Fibroblast of mammary gland (primary cell): Measurements from ENCODE around the gene XAB2.

Experiments
- DNase-seq: peaks from one replicate; pipeline ENCODE4 v3.0.0-alpha.2; 2010; ENCODE audit warnings: low read depth
- H3K4me3 ChIP-seq: 2 replicates; pipeline ENCODE4 v1.5.1; 2011; ENCODE audit warnings: low read depth, mild to moderate bottlenecking, low read length, moderate library complexity; ENCODE audit not compliant: control insufficient read depth
- TF ChIP-seq, protein P1 (sequence below): conservative IDR thresholded peaks from 2 replicates; pipeline ENCODE4 v1.5.1; 2011; ENCODE audit warnings: low read depth, low read length, inconsistent platforms; ENCODE audit not compliant: control insufficient read depth, insufficient read depth

Gene XAB2

DNA sequence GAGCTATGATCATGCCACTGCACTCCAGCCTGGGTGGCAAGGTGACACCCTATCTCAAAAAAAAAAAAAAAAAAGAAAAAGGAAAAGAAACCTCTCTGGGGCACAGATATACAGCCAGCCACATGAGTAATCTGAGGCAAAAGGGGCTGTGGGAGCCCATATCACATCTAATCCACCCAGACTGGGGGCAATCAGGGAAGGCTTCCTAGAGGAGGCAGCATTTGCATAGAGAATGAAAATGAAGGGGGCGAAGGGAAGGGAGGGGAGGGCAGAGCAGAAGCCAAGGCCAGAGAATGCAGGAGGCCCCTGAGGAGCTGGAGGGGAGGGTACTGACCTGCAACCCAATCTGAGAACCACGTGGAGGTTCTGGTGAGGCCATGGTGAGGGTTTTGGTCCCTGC lies 20.8 kb upstream of the XAB2 start:
- TF ChIP-seq, protein P1, sequence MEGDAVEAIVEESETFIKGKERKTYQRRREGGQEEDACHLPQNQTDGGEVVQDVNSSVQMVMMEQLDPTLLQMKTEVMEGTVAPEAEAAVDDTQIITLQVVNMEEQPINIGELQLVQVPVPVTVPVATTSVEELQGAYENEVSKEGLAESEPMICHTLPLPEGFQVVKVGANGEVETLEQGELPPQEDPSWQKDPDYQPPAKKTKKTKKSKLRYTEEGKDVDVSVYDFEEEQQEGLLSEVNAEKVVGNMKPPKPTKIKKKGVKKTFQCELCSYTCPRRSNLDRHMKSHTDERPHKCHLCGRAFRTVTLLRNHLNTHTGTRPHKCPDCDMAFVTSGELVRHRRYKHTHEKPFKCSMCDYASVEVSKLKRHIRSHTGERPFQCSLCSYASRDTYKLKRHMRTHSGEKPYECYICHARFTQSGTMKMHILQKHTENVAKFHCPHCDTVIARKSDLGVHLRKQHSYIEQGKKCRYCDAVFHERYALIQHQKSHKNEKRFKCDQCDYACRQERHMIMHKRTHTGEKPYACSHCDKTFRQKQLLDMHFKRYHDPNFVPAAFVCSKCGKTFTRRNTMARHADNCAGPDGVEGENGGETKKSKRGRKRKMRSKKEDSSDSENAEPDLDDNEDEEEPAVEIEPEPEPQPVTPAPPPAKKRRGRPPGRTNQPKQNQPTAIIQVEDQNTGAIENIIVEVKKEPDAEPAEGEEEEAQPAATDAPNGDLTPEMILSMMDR = no peak
- H3K4me3 ChIP-seq = no peak overlapping the region
- no peak for DNase-seq

DNA sequence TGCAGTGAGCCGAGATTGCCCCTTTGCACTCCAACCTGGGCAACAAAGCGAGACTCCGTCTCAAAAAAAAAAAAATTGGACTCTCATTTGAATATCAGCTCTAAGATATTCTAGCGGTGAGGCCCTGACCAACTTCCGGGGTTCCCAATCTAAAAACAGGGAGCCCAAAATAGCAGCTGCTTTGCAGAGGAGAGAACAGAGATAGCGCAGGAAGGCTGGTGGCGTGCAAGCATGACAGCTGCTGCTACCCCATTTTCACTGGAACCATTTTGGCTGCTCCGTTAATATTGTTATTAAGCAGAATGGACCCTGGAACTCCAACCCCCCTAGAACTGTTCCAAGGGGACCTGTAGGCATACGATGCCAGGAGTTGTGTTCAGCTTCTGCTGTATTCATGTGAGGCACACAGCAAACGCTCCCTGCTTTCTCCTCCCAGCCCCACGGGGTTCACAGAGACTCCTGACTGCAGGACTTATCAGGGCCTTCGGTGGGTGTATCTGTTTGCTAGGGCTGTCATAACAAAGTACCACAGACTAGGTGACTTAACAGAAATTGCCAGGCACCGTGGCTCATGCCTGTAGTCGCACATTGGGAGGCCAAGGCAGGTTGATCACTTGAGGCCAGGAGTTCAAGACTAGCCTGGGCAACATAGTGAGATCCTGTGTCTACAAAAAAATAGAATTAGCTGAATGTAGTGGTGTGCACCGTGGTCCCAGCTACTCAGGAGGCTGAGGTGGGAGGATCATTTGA lies 19.1 kb upstream of the XAB2 start:
- no peak overlapping the region for H3K4me3 ChIP-seq
- TF ChIP-seq, protein P1 = no peak
- no peak for DNase-seq

DNA sequence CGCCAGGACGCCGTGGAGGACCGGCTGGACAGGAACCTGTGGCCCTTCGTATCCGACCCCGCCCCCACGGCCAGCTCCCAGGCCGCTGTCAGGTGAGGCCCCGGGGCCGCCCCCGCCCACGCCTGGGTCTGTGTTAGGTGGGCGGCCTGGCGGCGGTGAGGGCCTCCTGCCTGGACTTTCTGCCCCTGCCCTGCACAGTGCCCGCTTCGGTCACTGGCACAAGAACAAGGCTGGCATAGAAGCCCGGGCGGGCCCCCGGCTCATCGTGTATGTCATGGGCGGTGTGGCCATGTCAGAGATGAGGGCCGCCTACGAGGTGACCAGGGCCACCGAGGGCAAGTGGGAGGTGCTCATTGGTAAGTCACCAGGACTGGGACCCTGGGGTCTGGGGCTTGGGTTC lies 17.8 kb upstream of the XAB2 start:
- no peak overlapping the region for H3K4me3 ChIP-seq
- DNase-seq = no peak
- TF ChIP-seq, protein P1 = no peak

DNA sequence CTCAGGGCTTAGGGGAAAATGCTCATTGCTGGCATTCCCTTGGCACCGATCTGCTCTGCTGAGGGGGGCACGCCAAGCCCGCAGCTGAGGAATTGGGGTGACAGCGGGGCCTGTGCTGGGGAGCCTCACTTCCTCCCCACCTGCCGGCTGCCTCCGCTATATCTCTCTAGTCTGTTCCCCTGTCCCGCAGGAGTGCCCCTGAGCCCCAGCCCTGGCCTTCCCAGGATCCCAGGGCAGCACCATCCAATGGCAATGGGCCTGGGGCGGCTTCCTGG lies 17.0 kb upstream of the XAB2 start:
- DNase-seq = no peak
- TF ChIP-seq, protein P1 = no peak
- no peak overlapping the region for H3K4me3 ChIP-seq

DNA sequence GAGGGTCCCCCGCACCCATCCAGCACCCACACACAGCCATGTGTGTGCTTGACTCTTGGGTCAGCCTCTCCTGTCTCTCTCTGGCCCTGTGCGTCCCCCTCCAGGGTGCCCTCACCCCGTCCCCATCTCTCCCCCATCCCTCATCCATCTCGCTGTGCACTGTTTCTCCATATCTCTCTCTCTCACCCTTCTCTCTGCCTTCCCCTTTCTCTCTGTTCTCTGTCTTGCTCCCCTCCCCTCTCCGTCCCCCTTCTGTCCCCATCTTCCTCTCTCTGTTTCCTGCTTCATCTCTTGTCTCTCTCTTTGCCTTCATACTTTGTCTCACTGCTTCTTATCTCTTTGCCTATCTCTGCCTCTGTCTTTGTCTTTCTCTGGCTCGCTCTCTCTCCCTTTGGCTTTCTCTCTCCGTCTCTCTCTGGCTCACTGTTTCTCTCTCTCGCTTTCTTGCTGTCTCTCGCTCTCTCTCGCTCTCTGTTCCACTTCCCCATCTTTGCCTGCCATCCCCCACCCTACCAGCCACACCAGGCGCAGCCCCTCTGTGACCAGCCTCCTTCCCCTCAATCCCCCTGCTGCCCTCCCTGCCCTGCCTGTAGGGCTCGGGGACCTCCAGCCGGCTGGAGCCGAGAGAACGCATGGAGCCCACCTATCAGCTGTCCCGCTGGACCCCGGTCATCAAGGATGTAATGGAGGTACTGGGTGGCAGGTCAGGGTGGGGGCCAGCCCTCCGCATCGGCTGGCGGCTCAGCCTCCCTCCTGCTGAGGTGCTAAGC lies 16.5 kb upstream of the XAB2 start:
- TF ChIP-seq, protein P1 = no peak

DNA sequence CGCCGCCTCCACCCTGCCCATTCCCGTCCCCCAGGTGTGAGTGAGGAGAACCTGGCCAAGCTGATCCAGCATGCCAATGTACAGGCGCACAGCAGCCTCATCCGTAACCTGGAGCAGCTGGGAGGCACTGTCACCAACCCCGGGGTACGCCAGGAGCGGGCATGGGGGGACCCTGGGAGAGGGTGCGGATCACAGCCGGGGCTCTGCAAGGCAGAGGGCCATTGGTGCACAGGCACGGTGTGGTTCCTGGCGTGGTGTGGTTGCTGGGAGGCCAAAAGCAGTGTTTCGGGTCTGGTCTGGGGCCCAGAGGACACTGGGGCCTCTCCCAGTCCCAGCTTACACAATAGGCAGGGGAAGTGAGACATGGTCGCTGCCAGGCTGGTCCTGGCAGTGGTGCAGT lies 15.8 kb upstream of the XAB2 start:
- H3K4me3 ChIP-seq = no peak overlapping the region
- TF ChIP-seq, protein P1 = no peak
- no peak for DNase-seq

More for the DNA sequence above, 16.5 kb upstream of the XAB2 start:
- no peak for DNase-seq
- H3K4me3 ChIP-seq = no peak overlapping the region
